Measurements from ENCODE around the gene RUNX1. TPM values are rescaled to one million over a fixed set of nuclear protein-coding genes. Genes with fewer than 3 reads are reported as not detected.
"Not testable (repeated sequence)": the region's sequence is repeated elsewhere in the genome, so short reads cannot be mapped to it uniquely, and the experiment has no call there.

Gene RUNX1
- polyA plus RNA-seq, 3 donors, result 2.0 to 2.2 (median 2.1) TPM

DNA sequence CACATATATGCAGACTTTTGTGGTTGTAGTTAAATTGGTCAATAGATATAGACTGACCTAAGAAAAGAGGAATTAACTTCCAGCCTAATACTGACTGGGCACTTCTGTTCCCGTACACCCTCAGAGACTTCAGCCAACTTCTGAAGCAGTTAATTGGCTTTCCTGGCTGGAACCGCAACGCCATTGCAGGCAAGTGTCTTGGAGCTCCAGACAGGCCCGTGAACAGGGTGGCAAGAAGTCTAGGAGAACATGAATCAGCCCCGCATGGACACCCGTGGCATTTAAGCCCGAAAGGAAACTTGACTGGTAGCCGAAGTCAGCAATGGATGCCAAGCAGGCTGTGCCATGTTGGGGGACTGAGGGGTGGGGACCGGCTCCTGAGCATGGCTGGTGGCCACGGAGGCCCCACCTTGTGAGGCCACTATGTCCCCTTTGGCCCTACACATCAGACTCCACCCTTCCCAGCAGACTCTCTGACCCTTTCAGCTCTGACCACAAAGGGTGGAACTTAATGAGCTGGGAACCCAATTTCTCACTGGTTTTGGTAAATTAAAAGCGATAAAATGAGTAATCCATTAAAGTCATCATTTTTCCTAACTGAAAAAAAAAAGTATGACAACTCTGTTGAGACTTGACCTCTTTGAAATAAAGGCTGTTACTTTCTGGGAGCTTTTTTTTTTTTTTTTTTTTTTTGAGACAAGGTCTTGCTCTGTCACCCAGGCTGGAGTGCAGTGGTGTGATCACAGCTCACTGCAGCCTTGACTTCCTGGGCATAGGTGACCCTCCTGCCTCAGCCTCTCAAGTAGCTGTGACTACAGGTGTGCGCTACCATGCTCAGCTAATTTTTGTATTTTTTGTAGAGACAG, 54.1 kb downstream of the RUNX1 start:
- DNase-seq (ENCODE audit: low read depth in 3 of 3, low spot score in 2 of 3), result no peak

DNA sequence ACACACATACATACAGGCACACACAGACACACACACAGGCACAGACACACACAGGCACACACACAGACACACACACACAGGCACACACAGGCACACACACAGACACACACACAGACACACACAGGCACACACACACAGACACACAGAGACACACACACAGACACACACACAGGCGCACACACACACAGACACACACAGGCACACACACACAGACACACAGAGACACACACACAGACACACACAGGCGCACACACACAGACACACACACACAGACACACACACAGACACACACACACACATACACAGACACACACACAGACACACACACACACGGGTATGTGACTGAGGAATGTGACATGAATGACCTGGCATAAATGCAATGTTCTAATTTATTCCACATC, 55.6 kb downstream of the RUNX1 start:
- not testable (repeated sequence) for DNase-seq (ENCODE audit: low read depth in 3 of 3, low spot score in 2 of 3)

DNA sequence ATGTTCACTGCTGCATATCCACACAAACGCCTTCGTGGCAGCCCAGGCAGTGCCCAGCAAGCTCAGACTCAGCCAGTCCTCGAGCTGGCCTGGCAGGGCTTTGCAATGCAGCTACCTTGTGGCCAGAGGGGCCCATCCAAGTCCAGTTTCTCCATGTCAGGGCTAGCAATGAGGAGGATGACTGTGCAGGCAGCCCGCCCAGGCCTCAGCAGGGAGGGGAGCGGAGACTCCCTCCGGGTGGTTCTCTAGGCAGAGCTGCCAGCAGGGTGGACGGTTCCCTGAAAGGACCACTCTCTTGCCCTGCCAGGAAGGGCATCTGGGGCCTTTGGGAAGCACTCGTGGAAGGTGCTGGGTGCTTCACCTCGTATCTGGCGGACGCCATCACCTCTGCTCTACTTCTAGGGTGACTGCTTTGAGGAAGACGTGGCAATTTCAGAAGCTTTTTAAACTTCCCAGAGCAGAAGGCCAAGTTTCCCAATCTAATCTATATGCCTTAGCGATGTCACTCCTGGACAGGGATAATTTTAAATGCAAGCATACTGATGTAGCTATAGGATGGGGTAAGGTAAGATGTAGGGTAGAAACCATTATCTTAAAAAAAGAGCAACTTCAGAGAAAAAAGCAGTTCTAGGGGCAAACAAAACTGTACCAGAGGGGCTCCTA, 56.2 kb downstream of the RUNX1 start:
- DNase-seq (ENCODE audit: low read depth in 3 of 3, low spot score in 2 of 3), result no peak

DNA sequence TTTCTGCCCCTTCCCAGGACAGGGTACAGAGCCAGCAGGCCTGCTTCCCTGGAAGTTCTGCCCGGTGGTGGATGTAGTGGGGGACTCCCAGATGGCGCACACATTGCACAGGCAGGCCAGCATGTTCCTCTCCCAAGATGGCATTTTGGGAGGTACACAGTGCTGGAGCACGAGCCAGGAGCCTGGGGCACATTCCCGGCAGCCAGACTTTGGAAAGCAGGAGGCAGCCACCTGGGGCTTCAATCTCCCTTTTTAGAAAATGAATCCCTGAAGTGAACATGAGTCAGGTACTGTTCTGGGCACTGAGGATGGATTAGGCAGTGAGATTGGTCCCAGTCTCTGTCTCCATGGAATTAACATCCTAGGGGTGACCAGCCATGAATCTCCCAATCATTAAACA, 56.9 kb downstream of the RUNX1 start:
- DNase-seq (ENCODE audit: low read depth in 3 of 3, low spot score in 2 of 3), result no peak

DNA sequence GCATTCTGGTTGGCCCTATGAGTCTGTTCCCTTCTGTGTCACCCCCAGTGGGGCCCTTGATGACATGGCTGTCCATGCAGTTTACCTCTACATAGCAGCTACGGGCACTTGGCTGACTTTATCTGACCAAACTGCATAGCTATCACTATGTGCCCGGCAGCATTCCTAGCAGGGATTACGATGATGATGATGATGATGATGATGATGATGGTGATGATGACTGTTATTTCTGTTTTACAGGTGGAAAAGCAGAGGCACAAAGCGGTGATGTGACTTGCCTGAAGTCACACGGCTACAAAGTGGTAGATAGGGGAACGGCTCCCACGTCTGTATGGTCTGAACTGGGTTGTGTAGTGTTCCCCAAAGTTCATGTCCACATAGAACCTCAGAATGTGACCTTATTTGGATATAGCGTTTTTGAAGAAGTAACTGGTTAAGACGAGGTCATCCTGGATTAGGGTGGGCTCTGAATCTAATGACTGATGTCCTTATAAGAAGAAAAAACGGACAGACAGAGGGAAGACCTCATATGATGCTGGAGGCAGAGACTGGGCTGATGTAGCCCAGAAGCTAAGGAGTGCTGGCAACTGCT, 57.6 kb downstream of the RUNX1 start:
- no peak for DNase-seq (ENCODE audit: low read depth in 3 of 3, low spot score in 2 of 3)

DNA sequence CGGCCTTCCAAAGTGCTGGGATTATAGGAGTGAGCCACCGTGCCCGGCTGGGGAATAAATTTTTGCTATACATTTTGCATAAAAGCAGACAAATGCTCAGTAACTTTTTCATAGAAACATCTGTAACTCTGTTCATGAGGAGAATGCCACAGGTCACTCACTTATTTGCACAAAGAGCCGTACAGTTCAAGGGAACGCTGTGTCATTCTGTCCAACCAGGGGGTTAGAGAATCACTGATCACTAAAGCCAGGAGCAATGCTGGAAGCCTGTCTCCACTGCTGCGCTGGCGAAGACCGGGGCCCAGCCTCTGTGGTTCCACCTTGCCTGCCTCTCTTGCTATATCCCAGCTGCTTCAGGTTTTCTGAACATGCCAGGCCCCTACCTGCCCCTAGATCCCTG, 58.3 kb downstream of the RUNX1 start:
- no peak for DNase-seq (ENCODE audit: low read depth in 3 of 3, low spot score in 2 of 3)

DNA sequence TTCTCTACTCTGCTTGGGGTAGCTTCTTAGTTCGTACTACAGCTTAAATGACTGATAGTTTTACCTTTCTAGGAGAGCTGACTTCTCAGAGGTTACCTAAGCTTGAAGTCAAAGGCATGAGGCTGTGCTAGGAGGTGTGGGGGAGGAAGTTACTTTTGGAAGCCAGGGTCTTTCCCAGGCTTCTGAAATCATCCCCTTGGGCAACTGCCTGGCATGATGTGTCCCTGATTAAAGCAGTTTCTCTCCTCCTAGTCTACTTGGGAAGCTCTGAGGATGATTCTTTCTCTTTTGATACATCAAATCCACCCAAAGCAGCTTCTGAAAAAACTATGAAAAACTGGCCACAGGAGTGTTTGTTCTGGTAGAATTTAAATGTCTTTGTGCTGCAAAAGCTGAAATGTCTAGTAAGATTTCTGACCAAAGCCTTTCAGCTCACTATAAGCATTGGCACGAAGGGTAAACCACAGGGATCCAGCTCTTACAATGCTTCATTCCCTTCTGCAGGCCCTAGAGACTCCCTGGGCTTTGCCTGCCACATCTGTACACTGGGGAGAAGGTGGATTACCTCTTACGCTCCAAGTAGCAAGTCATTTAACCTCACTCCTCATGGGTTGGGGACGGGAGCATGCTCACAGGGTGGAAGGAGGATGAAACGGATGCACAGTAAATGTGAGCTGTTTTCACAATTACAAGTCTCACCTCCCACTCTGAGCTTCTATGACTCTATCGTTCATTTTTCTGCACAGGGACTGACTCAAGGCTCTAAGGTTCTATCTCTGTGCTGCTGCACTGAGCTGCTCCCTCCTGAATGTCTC, 59.6 kb downstream of the RUNX1 start:
- no peak for DNase-seq (ENCODE audit: low read depth in 3 of 3, low spot score in 2 of 3)

DNA sequence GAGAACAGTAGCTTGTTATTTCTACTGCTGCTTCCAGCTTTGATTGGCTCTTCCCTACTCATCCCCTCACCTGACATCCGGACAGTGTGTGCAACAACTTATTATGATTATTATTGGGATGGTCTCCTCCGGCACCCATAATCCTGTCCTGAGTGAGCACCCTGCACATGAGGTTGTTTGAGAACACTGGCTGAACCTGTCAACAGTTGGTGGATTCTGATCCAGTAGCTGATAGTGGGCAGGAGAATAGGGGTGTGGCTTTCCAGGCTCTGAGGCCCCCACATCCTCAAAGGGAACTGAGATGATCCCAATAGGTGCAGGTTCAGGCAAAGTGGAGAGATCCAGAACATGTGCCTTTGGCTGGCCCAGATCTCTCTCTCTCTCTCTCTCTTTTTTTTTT, 60.5 kb downstream of the RUNX1 start:
- DNase-seq (ENCODE audit: low read depth in 3 of 3, low spot score in 2 of 3), result no peak

DNA sequence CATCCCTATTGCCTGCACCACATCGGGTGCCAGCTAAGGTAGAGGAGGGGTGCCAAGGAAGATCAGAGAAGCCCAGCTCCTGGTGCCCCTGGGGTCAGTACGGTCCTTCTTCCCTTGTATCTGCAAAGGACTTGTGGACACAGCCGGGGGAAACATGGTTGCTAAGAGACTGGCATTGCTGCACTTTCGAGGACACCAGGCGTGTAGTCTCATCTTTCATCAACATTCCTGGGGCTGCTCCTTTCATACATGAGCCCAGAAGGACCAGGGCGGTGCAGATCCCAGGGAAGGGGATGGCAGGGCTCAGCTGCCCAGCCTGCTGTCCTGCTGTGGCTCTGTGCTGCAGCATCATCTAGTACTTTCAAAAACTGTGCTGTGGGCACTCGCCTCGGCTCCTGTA, 61.0 kb downstream of the RUNX1 start:
- DNase-seq (ENCODE audit: low read depth in 3 of 3, low spot score in 2 of 3), result peak in 1 of 3 donors; percentile 25

DNA sequence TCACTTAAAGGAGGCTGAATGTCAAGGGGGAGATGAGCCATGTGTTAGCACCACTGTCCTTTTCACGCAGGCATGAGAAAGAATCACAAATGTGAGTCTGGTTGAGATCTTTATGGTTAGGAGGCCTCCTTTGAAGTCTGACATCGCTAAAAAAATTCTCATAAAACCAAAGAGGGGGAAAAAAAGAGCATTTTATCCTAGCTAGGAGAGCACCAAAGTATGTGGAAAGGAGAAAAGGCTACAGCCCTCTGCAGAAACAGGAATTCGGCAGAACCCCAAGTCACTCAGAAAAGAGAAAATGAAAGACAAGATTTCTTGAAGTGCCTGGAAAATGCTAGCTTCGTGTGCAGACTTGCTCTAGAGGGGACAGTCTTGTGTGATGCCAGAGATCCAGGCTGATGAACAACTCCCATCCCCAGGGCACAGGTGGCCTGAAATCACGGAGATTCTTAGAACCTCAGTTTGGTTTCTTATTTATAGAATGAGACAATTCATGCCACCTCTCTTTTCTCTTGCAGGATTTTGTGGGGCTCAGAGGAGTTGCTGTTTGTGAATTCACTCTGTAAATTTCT, 61.5 kb downstream of the RUNX1 start:
- DNase-seq (ENCODE audit: low read depth in 3 of 3, low spot score in 2 of 3), result no peak

DNA sequence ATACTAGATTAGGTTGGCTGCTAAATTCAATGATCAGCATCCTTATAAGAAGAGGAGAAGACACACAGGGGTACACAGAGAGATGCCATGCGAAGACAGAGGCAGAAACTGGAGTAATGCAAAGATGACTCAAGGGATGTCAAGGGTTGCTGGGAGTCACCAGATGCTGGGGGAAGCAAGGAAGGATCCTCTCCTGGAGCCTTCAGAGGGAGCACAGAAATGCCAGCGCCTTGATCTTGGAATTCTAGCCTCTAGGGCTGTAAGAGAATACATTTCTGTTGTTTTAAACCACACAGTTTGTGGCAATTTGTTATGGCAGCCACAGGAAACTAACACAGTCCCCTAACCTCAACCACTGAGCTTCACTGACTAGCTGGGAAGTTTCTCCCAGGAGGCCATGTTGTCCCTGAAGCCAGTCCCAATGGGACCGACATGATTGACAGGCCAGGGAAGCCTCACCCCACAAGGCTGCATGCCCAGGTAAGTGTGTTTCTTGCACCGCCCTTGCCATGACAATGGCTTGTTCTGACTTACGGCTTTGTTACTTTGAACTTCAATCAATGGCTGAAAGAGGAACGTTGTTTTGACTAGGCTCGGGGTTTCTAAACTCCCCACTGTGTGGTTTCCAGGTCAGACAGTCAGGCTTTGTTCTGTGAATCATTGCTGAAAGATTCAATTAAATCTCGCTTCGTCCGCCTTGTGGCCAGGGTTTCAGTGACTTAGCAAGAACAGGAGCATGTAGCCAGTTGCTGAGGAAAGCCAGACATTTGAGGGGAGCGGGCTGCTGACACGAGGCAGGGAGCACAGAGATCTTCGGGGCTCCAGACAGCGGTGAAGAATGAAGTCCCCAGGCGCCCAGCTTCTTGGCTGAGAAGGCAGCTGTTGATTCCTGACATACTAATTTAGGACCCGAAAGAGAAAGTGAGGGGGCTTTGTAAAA, 62.3 kb downstream of the RUNX1 start:
- DNase-seq (ENCODE audit: low read depth in 3 of 3, low spot score in 2 of 3), result no peak

DNA sequence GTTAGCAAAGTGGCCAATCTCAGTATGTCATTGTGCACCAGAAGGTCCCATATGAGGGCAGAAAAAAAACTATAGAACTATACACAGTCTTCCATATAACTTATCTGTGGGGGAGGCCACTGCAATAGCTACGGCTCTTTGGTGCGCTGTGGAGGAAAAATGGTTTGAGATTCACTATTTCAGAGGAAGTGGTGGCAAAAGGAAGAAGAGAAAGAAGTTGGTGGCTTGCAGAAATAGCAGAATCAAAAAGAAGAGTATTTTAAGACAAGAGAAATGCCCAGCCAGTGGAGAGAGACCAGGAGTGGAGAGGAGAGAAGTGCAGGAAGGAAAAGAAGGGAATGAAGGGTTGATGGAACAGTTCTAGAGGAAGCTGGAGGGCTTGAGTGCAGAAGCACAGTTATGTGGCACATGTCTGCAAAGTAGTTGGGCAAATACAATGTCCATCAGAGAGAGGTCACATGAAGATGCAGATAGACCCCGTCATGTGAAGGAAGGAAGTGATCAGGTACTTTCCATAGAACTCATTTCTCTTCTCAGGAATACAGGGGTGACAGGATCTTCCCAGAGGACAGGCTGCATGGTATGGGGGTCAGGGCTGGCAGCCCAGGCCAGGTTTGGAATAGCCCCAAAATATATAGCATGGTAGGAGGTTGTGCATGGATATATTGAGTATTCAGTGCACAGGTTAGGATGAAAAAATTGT, 64.6 kb downstream of the RUNX1 start:
- DNase-seq (ENCODE audit: low read depth in 3 of 3, low spot score in 2 of 3), result no peak

DNA sequence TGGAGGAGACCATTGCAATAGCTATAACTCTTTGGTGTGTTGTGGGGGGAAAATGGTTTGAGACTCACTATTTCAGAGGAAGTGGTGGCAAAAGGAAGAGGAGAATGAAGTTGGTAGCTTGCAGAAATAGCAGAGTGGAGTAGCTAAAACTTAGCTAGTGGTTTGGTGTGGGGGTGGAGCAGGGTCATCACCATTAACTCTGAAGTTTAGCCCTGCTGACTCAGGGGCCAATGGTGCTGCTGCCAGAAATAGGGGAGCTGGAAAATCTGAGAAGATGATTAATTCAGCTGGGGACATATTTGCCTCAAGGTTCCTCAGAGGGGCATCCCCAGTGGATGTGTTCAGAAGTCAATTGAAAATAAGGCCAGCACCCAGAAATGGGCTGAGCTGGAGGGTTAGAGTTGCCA, 65.4 kb downstream of the RUNX1 start:
- DNase-seq (ENCODE audit: low read depth in 3 of 3, low spot score in 2 of 3), result no peak

DNA sequence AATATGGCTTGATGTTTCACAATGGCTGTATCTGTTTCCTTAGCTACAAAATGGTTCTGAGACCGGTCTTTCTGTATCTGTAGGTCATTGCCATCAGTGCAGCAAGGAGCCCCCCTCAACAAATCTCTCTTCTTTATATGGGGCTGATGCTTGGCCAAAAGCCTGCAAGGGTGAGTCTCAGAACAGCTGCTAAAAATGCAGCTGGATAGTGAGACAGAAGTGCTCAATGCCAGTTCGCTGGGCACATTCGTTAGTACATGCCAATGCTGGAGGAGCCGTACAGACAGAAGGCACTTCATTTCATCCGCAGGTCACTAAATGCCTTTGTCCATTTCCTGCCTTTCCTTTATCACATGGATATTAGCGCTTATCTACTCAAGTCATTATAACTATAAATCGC, 67.3 kb downstream of the RUNX1 start:
- no peak for DNase-seq (ENCODE audit: low read depth in 3 of 3, low spot score in 2 of 3)

DNA sequence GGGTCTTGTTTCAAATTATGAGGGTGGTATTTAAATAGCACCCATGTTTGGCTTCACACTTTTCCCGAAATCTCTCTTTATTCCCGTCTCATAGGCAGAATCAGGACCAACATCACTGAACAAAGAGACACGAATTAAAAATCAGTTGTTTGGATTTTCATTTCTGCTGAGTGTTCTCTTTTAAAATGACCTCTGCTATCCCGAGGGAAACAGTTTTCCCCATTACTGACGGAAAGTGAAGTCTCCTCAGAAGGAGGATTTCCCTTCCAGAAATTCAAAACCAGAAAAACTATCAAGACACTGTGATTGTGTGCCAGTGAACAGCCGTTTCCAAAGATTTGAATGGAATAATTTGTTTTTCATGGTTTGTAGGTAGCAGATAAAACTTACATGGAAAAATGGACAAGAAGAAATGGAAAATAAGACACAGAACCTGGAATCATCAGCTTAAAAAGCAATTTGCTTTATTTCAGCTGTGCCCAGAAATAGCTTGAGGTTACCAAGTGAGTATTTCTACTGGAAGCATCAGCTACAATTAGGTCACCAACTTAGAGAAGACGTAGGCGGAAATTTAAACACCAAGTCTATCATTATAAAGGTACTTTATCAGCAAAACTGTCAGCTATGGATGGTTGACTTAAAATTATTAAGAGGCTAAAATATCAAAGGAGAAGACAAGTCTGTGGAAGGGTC, 68.5 kb downstream of the RUNX1 start:
- DNase-seq (ENCODE audit: low read depth in 3 of 3, low spot score in 2 of 3), result no peak

DNA sequence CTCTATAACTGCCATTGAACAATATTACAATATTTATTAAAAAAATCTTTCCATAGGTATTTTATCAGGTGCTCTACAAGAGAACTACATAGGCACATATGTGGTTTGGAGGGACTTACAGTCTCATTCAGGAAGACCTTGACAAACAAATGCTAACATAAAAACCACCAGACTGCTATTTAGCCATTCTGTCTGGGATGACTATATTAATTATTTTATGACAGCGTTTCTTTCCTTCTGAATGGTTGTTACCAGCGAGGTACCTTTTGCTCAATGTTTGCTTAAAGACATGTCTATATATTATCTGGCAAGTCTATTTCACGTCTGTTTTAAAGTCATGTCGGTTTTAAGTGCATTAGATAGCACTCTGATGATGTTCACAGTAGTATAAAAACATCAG, 69.7 kb downstream of the RUNX1 start:
- DNase-seq (ENCODE audit: low read depth in 3 of 3, low spot score in 2 of 3), result no peak

DNA sequence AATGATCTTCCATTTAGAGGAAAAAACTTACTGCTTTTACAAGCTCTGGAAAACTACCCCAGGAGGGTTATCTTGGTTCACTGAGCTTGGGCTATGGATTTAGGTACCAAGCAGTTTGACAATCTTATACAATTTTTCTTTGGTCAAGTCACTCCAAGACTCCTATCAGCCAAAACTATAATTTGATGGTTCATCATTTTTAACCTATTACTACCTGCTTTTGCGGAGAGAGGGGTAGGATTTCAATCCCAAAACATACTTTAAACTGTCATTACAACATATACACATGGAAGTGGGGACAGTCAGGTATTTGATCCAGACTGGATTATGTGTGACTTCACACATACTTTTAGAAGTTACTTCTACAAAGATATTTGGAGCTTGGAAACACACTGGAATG, 71.8 kb downstream of the RUNX1 start:
- DNase-seq (ENCODE audit: low read depth in 3 of 3, low spot score in 2 of 3), result no peak

All from right renal cortex interstitium (tissue), 3 donors.